K562 (cell line): ENCODE results near the gene IL20RB. TPM values are rescaled to one million over a fixed set of nuclear protein-coding genes. Genes with fewer than 3 reads are reported as not detected.

Experiments used
- ATAC-seq: fragments of 200-7000 bp; cut with Tn5 transposase; 3 replicates; pipeline ENCODE4 v1.9.1; 2020; ENCODE audit warnings: moderate library complexity
- BruUV-seq: library from RNA; stranded (reverse); fragments of 400-500 nt; replicated peaks from 2 replicates; lab custom pipeline; 2021; lab: Mats Ljungman, UMichigan
- CTCF ChIA-PET: fragments of 300-600 bp; formaldehyde crosslinking; extraction: SDS; loops from one replicate; lab custom pipeline; 2021; ENCODE audit warnings: low intra/inter-chr PET ratio; lab: Yijun Ruan, JAX
- POLR2A ChIA-PET: fragments of 300-600, 350-650 bp; sonication (Branson Sonifier 250); formaldehyde crosslinking; extraction: SDS; loops from one replicate; lab custom pipeline; 2021; ENCODE audit warnings: antibody characterized with exemption, inconsistent platforms; lab: Yijun Ruan, JAX
- DNase-seq, 4 experiments: peaks; one replicate each; pipeline versions ENCODE4 v3.0.0 to v3.0.0-alpha.2; 2011 to 2018; ENCODE audit warnings: low spot score in 3 of 4, mixed read lengths in 3 of 4; ENCODE audit errors: extremely low read depth in 1 of 4
- FAIRE-seq: peaks from 2 replicates; lab custom pipeline; 2011; peaks lifted over from hg19 to GRCh38; lab: Jason Lieb, UNC
- H2AFZ ChIP-seq: 2 replicates; pipeline ENCODE4 v1.6.0; 2011; ENCODE audit warnings: low read depth, low read length, control low read depth, inconsistent platforms
- H3K27ac ChIP-seq: fragments of 200-600 bp; 3 replicates; pipeline ENCODE4 v1.8.0; 2011; ENCODE audit warnings: low read depth, mild to moderate bottlenecking, control low read depth, inconsistent platforms, low read length, moderate library complexity, mixed read lengths; ENCODE audit errors: extremely low read depth
- H3K27me3 ChIP-seq, 2 experiments: fragments of 300-600 bp in 1 of 2; 2 replicates in 1 of 2; 3 replicates in 1 of 2; pipeline versions ENCODE4 v1.6.0 to v1.8.0; 2011; ENCODE audit warnings: inconsistent platforms in 2 of 2, low read length in 2 of 2, mild to moderate bottlenecking in 1 of 2, mixed read lengths in 1 of 2, moderate library complexity in 1 of 2; ENCODE audit not compliant: control insufficient read depth in 2 of 2, insufficient read depth in 2 of 2
- H3K36me3 ChIP-seq: fragments of 300-600 bp; 3 replicates; pipeline ENCODE4 v1.8.0; 2011; ENCODE audit warnings: mild to moderate bottlenecking, low read length, inconsistent platforms; ENCODE audit not compliant: control insufficient read depth, insufficient read depth
- H3K4me1 ChIP-seq, 2 experiments: fragments of 200-600 bp in 1 of 2; replicated peaks in 1 of 2; 2 replicates in 1 of 2; 3 replicates in 1 of 2; pipeline versions ENCODE4 v1.5.1 to v1.8.0; 2011; ENCODE audit warnings: inconsistent platforms in 2 of 2, low read length in 2 of 2, mild to moderate bottlenecking in 1 of 2, mixed read lengths in 1 of 2, moderate library complexity in 1 of 2; ENCODE audit not compliant: control insufficient read depth in 2 of 2, insufficient read depth in 2 of 2
- H3K4me2 ChIP-seq: 2 replicates; pipeline ENCODE4 v1.6.1; 2011; ENCODE audit warnings: low read length, control low read depth, inconsistent platforms, mixed read lengths; ENCODE audit not compliant: insufficient read depth
- H3K4me3 ChIP-seq: fragments of 200-600 bp; sonication (generic), shearing (Covaris generic); 2 replicates; pipeline ENCODE4 v1.5.1; 2016; ENCODE audit warnings: control low read depth, inconsistent platforms
- H3K79me2 ChIP-seq: fragments of 200-600 bp; 3 replicates; pipeline ENCODE4 v1.8.0; 2011; ENCODE audit warnings: low read length, inconsistent platforms; ENCODE audit not compliant: control insufficient read depth, insufficient read depth
- H3K9ac ChIP-seq, 2 experiments: 2 replicates each; pipeline versions ENCODE4 v1.6.0 to v1.6.1; 2011; ENCODE audit warnings: low read depth in 2 of 2, low read length in 2 of 2, control low read depth in 1 of 2, inconsistent platforms in 1 of 2, mild to moderate bottlenecking in 1 of 2, mixed read lengths in 1 of 2; ENCODE audit not compliant: insufficient read depth in 1 of 2
- H3K9me1 ChIP-seq: one replicate; pipeline ENCODE4 v1.6.0; 2011; ENCODE audit warnings: inconsistent platforms, mild to moderate bottlenecking, low read length, moderate library complexity; ENCODE audit not compliant: control insufficient read depth, insufficient read depth
- H3K9me3 ChIP-seq: replicated peaks from 2 replicates; pipeline ENCODE4 v1.5.1; 2011; ENCODE audit warnings: low read depth, low read length, inconsistent platforms; ENCODE audit not compliant: control insufficient read depth, insufficient read depth
- H4K20me1 ChIP-seq: replicated peaks from 2 replicates; pipeline ENCODE4 v1.6.1; 2011; ENCODE audit warnings: low read length, inconsistent platforms, mixed read lengths; ENCODE audit not compliant: control insufficient read depth, insufficient read depth
- ATF7 ChIP-seq: fragments of 450-650 bp; IDR thresholded peaks from 2 replicates; pipeline ENCODE4 v1.7.1; 2014; ENCODE audit warnings: mild to moderate bottlenecking, moderate library complexity
- CHCHD3 ChIP-seq: fragments of 250-450 bp; sonication (Bioruptor Pico); IDR thresholded peaks from 2 replicates; pipeline ENCODE4 v2.1.2; 2022; ENCODE audit warnings: mild to moderate bottlenecking
- ESRRA ChIP-seq: fragments of 450-650 bp; IDR thresholded peaks from 2 replicates; pipeline ENCODE4 v1.6.1; 2014; ENCODE audit warnings: low read depth, mild to moderate bottlenecking, moderate library complexity, borderline replicate concordance
- EZH2 ChIP-seq: IDR thresholded peaks from 2 replicates; pipeline ENCODE4 v1.6.1; 2012; ENCODE audit warnings: low read depth, mild to moderate bottlenecking, inconsistent platforms, low read length, borderline replicate concordance
- HNRNPH1 ChIP-seq: fragments of 200-400 bp; formaldehyde crosslinking; optimal IDR thresholded peaks from 2 replicates; pipeline ENCODE3; 2017; ENCODE audit warnings: low read depth, mild to moderate bottlenecking, low read length, moderate library complexity
- KLF6 ChIP-seq: fragments of 250-450 bp; sonication (Bioruptor Pico); IDR thresholded peaks from 2 replicates; pipeline ENCODE4 v1.4.0; 2020; ENCODE audit warnings: mild to moderate bottlenecking, moderate library complexity, borderline replicate concordance
- MECOM ChIP-seq: fragments of 250-450 bp; sonication (Bioruptor Pico); IDR thresholded peaks from 2 replicates; pipeline ENCODE4 v1.8.0; 2022; ENCODE audit warnings: inconsistent platforms
- RBBP5 ChIP-seq: fragments of 200-600 bp; sonication (generic); IDR thresholded peaks from 2 replicates; pipeline ENCODE4 v1.6.1; 2012; ENCODE audit warnings: borderline replicate concordance, mild to moderate bottlenecking, low read length, control low read depth, inconsistent platforms; ENCODE audit not compliant: insufficient read depth, poor library complexity, severe bottlenecking
- SMARCA4 ChIP-seq: fragments of 450-650 bp; IDR thresholded peaks from 2 replicates; pipeline ENCODE4 v1.6.1; 2016
- SMARCB1 ChIP-seq: IDR thresholded peaks from 2 replicates; pipeline ENCODE4 v1.6.1; 2011; ENCODE audit warnings: improper control_type of control experiment, low read depth; ENCODE audit not compliant: insufficient read length
- SRSF3 ChIP-seq: fragments of 200-400 bp; formaldehyde crosslinking; IDR thresholded peaks from 2 replicates; pipeline ENCODE4 v1.6.1; 2016; ENCODE audit warnings: mild to moderate bottlenecking, low read length, moderate library complexity; ENCODE audit not compliant: insufficient read depth
- STAT5A ChIP-seq: IDR thresholded peaks from 2 replicates; pipeline ENCODE4 v1.6.1; 2012; ENCODE audit warnings: low read length, inconsistent platforms, borderline replicate concordance
- TOE1 ChIP-seq, 2 experiments: fragments of 450-650 bp in 1 of 2; sonication (generic) in 1 of 2; formaldehyde crosslinking in 1 of 2; IDR thresholded peaks; 2 replicates each; pipeline versions ENCODE4 v1.7.1 to v1.8.0; 2016 to 2022; ENCODE audit warnings: borderline replicate concordance in 2 of 2, mild to moderate bottlenecking in 2 of 2, antibody characterized with exemption in 1 of 2, inconsistent platforms in 1 of 2, low read depth in 1 of 2, missing genetic modification reagents in 1 of 2, moderate library complexity in 1 of 2
- ZNF41 ChIP-seq: fragments of 250-450 bp; sonication (Bioruptor Pico); conservative IDR thresholded peaks from 2 replicates; pipeline ENCODE4 v1.4.0; 2020; ENCODE audit warnings: mild to moderate bottlenecking
- ZNF668 ChIP-seq: fragments of 250-450 bp; sonication (Bioruptor Pico); IDR thresholded peaks from 2 replicates; pipeline ENCODE4 v1.8.0; 2022; ENCODE audit warnings: mild to moderate bottlenecking, inconsistent platforms
- WGBS: fragments of 100-300 bp; shearing (Covaris generic); methylation state at CpG from one replicate; pipeline ENCODE4 v1.1.6; 2016; ENCODE audit warnings: low coverage, mixed read lengths; ENCODE audit not compliant: insufficient coverage; ENCODE audit errors: missing lambda C conversion rate; 5-methylcytosine and 5-hydroxymethylcytosine counted together
- in situ Hi-C: fragments of 300-500 bp; cut with MboI; formaldehyde crosslinking; loops from 4 replicates; pipeline ENCODE4 v1.15.0; 2018; ENCODE audit warnings: inconsistent platforms, mixed read lengths
- intact Hi-C: fragments of 100-400 bp; cut with micrococcal nuclease; formaldehyde crosslinking; loops from 2 replicates; pipeline ENCODE4 v1.14.2; 2022
- polyA plus RNA-seq, 8 experiments: library from polyadenylated mRNA; depleted of rRNA in 4 of 8; stranded (reverse) in 5 of 8; unstranded in 3 of 8; fragments of >200 nt; fragmentation: Nextera tagmentation in 2 of 8; fragmentation: Illumina TruSeq in 1 of 8; extraction: Ambion mirVana in 2 of 8; extraction: Trizol in 1 of 8; gene quantifications; 2 replicates each; pipeline versions ENCODE4 v1.2.1 to v1.2.3, GENCODE V29; 2011 to 2014; ENCODE audit warnings: inconsistent platforms in 1 of 8, missing spikeins in 1 of 8
- total RNA-seq, 7 experiments: library from RNA; depleted of rRNA in 6 of 7; stranded (reverse); fragments of >200 nt in 6 of 7; fragmentation: Illumina TruSeq in 2 of 7; extraction: Trizol in 2 of 7; gene quantifications; 2 replicates each; pipeline versions ENCODE4 v1.2.1 to v1.2.3, GENCODE V29; 2011 to 2021; ENCODE audit warnings: low replicate concordance in 1 of 7
- TF ChIP-seq, protein P1 (sequence below): sonication (generic); formaldehyde crosslinking; IDR thresholded peaks from 2 replicates; pipeline ENCODE4 v1.8.0; 2022; ENCODE audit warnings: mild to moderate bottlenecking, missing genetic modification reagents

IL20RB gene
- total and polyA plus RNA-seq, 9 of the 15 experiments (the other 6 are each of a cell fraction or from before 2014, with no cell fraction given) = 0.77 to 9.9 (median 6.1) TPM

- intact Hi-C loops = loop anchor here (5.0 kb wide), 3 partner anchors 394 to 619 kb away; no protein-coding TSS in a partner anchor
- Histone ChIP-seq H2AFZ (no peak overlapping the region), H3K9me3 (no peaks in the 10 kb centered on the region), H3K36me3 (no peaks in the 10 kb centered on the region; the same call in 2 of the 3 replicates), H3K9me1 (no peaks in the 10 kb centered on the region), H3K4me1 (peaks cover 4 to 7% of the 10 kb centered on the region in 2 experiments; a peak in 3 of 5 replicates), H3K4me2 (no peak overlapping the region), H3K4me3 (no peak overlapping the region), H4K20me1 (no peaks in the 10 kb centered on the region), H3K27me3 (no peaks in the 10 kb centered on the region)
- WGBS = no CpG with 5 or more reads among the region's 4 CpGs
- CTCF ChIA-PET = no interaction called here
- in situ Hi-C loops = loop anchor here (5.0 to 25.0 kb wide), 4 partner anchors 254 to 939 kb away; no protein-coding TSS in a partner anchor
- FAIRE-seq = no peak
- no TSS peak for BruUV-seq
- POLR2A ChIA-PET = no interaction called here
- no peak for TF ChIP-seq TOE1 (IDR thresholded peaks at IDR 0.05; ENCODE audit: borderline replicate concordance)
- no peak for TF ChIP-seq TOE1 (CRISPR knock-in tag; IDR thresholded peaks at IDR 0.05; ENCODE audit: borderline replicate concordance, low read depth)
- TF ChIP-seq, all 486 proteins: peak for 0
- DNase-seq = no peak
- Histone ChIP-seq H3K9ac (no peak overlapping the region), H3K27ac (no peak overlapping the region), H3K79me2 (no peaks in the 10 kb centered on the region)
- ATAC-seq = no peak
Measured at GRCh38 chr3:137011153-137011552, 53.4 kb downstream of the IL20RB start.

DNA sequence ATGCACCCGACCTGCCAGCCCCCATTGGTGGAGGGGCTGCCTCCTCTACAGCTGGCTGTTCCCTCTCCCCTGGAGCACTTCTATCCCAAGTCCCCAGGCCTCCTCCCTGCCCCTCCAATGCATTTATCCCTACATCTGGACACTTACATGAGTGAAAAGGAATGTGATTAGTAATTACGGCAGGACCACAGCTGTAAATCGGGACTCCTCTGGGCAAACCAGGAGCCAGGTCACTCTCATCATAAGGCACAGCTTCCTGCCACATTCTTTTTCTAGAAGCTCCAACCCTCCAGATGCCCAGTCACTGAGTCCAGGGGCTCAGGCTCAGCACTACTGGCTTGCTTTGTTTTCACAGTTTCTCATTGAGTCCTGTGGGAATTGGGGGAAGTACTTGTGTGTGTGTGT, 54.3 kb downstream of the IL20RB start:
- no peak overlapping the region for H3K4me3 ChIP-seq
- intact Hi-C loops = loop anchor here (5.0 kb wide), 3 partner anchors 395 to 620 kb away; no protein-coding TSS in a partner anchor
- peaks cover 4 to 7% of the 10 kb centered on the region in 2 experiments; a peak in 3 of 5 replicates for H3K4me1 ChIP-seq
- H3K4me2 ChIP-seq = no peak overlapping the region
- H3K79me2 ChIP-seq = no peaks in the 10 kb centered on the region
- FAIRE-seq (no peak), DNase-seq (no peak), ATAC-seq (no peak)
- ChIA-PET POLR2A (interaction anchor here (0.6 to 1.1 kb wide), 2 partner anchors 21 to 260 kb away, joined by 3 to 4 read pairs; partner anchors contain the start of gene STAG1), CTCF (no interaction called here)
- no peaks in the 10 kb centered on the region; the same call in 2 of the 3 replicates for H3K36me3 ChIP-seq
- 51% methylated on average over 3 of the region's 3 CpGs for WGBS
- H3K9me1 ChIP-seq = no peaks in the 10 kb centered on the region
- no peak overlapping the region for H3K27ac ChIP-seq
- no peaks in the 10 kb centered on the region for H4K20me1 ChIP-seq
- in situ Hi-C loops = loop anchor here (5.0 to 25.0 kb wide), 4 partner anchors 255 to 940 kb away; no protein-coding TSS in a partner anchor
- H3K9me3 ChIP-seq = no peaks in the 10 kb centered on the region
- no peak overlapping the region for H2AFZ ChIP-seq
- no TSS peak for BruUV-seq
- H3K27me3 ChIP-seq = no peaks in the 10 kb centered on the region
- no peak overlapping the region for H3K9ac ChIP-seq
- TF ChIP-seq RBBP5 (no peak), EZH2 (no peak), KLF6 (CRISPR knock-in tag) (no peak), ZNF668 (CRISPR knock-in tag) (no peak), ATF7 (no peak), SRSF3 (no peak), MECOM (CRISPR knock-in tag) (no peak), CHCHD3 (CRISPR knock-in tag) (no peak), STAT5A (no peak), ESRRA (no peak), SMARCB1 (no peak), ZNF41 (CRISPR knock-in tag) (no peak), SMARCA4 (no peak), HNRNPH1 (no peak)
- TF ChIP-seq, protein P1, sequence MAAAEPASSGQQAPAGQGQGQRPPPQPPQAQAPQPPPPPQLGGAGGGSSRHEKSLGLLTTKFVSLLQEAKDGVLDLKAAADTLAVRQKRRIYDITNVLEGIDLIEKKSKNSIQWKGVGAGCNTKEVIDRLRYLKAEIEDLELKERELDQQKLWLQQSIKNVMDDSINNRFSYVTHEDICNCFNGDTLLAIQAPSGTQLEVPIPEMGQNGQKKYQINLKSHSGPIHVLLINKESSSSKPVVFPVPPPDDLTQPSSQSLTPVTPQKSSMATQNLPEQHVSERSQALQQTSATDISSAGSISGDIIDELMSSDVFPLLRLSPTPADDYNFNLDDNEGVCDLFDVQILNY (CRISPR knock-in tag) = no peak
